HCT116 (cell line): ENCODE measurements around the gene SMC1B. TPM values are rescaled to one million over a fixed set of nuclear protein-coding genes. Genes with fewer than 3 reads are reported as not detected.

ENCODE experiments used
- ATAC-seq: fragments of 200-7000 bp; cut with Tn5 transposase; 2 replicates; pipeline ENCODE4 v1.9.1; 2020; ENCODE audit warnings: mild to moderate bottlenecking, moderate library complexity
- BruUV-seq: library from RNA; stranded (reverse); fragments of 400-500 nt; replicated peaks from 2 replicates; lab custom pipeline; 2021; lab: Mats Ljungman, UMichigan
- CTCF ChIA-PET: fragments of 300-600 bp; sonication (Branson Sonifier 250); formaldehyde crosslinking; loops from one replicate; lab custom pipeline; 2021; ENCODE audit warnings: antibody characterized with exemption; lab: Charles Lee
- POLR2A ChIA-PET: fragments of 300-600, 350-600 bp; sonication (Branson Sonifier 250); formaldehyde crosslinking; loops from one replicate; lab custom pipeline; 2021; ENCODE audit warnings: antibody characterized with exemption; lab: Charles Lee
- RAD21 ChIA-PET, 2 experiments: fragments of 300-600 bp; sonication (Branson Sonifier 250); formaldehyde crosslinking; loops; one replicate each; lab custom pipeline; 2023; ENCODE audit warnings: low total read pairs in 2 of 2; ENCODE audit not compliant: uncharacterized antibody in 2 of 2, unreplicated experiment in 2 of 2, low non-redundant PET in 1 of 2; lab: Charles Lee
- DNase-seq: peaks from one replicate; pipeline ENCODE4 v3.0.0-alpha.2; 2010; ENCODE audit warnings: low read depth, low spot score
- H2AFZ ChIP-seq: fragments of 200-600 bp; shearing (Covaris generic), sonication (generic); 2 replicates; pipeline ENCODE4 v1.6.1; 2017; ENCODE audit warnings: low read depth, mixed run types, mixed read lengths, antibody characterized with exemption, low read length; ENCODE audit not compliant: poor library complexity, severe bottlenecking
- H3K27ac ChIP-seq: 2 replicates; pipeline ENCODE4 v1.5.1; 2012; ENCODE audit warnings: low read depth, low read length
- H3K27me3 ChIP-seq: fragments of 200-600 bp; sonication (generic); 2 replicates; pipeline ENCODE4 v1.6.1; 2016; ENCODE audit warnings: mixed run types, low read length, mixed read lengths; ENCODE audit not compliant: insufficient read depth
- H3K36me3 ChIP-seq, 2 experiments: fragments of 200-500 bp in 1 of 2; fragments of 200-600 bp in 1 of 2; sonication (Bioruptor generic) in 1 of 2; sonication (generic) in 1 of 2; 2 replicates each; pipeline versions ENCODE4 v1.5.1 to v1.6.1; 2014 to 2016; ENCODE audit warnings: low read length in 2 of 2, inconsistent platforms in 1 of 2, mixed read lengths in 1 of 2, mixed run types in 1 of 2; ENCODE audit not compliant: insufficient read depth in 2 of 2, control insufficient read depth in 1 of 2
- H3K4me1 ChIP-seq, 2 experiments: fragments of 200-600 bp in 1 of 2; sonication (generic) in 1 of 2; 2 replicates each; pipeline versions ENCODE4 v1.5.1 to v1.6.1; 2012 to 2017; ENCODE audit warnings: low read length in 2 of 2, inconsistent platforms in 1 of 2, mild to moderate bottlenecking in 1 of 2, mixed read lengths in 1 of 2, mixed run types in 1 of 2, moderate library complexity in 1 of 2; ENCODE audit not compliant: insufficient read depth in 2 of 2, control insufficient read depth in 1 of 2
- H3K4me2 ChIP-seq: fragments of 200-600 bp; sonication (generic); 2 replicates; pipeline ENCODE4 v1.6.1; 2017; ENCODE audit warnings: mixed run types, low read length, mixed read lengths
- H3K4me3 ChIP-seq, 2 experiments: fragments of 200-600 bp in 1 of 2; sonication (generic) in 1 of 2; replicated peaks in 1 of 2; 2 replicates each; pipeline ENCODE4 v1.5.1; 2011 to 2016; ENCODE audit warnings: low read length in 2 of 2, control low read depth in 1 of 2, low read depth in 1 of 2, mild to moderate bottlenecking in 1 of 2, mixed read lengths in 1 of 2, mixed run types in 1 of 2
- H3K79me2 ChIP-seq: fragments of 200-600 bp; sonication (generic); 2 replicates; pipeline ENCODE4 v1.6.1; 2017; ENCODE audit warnings: mild to moderate bottlenecking, mixed run types, low read length, moderate library complexity, mixed read lengths; ENCODE audit not compliant: insufficient read depth
- H3K9ac ChIP-seq: fragments of 200-600 bp; sonication (generic); 2 replicates; pipeline ENCODE4 v1.6.1; 2016; ENCODE audit warnings: low read length, mixed read lengths
- H3K9me2 ChIP-seq: fragments of 200-600 bp; sonication (generic), shearing (Covaris generic); 2 replicates; pipeline ENCODE4 v1.6.1; 2017; ENCODE audit warnings: mixed run types, mild to moderate bottlenecking, moderate library complexity; ENCODE audit not compliant: insufficient read depth
- H3K9me3 ChIP-seq, 2 experiments: fragments of 200-500 bp in 1 of 2; fragments of 200-600 bp in 1 of 2; sonication (Bioruptor generic) in 1 of 2; sonication (generic) in 1 of 2; 2 replicates each; pipeline ENCODE4 v1.6.1; 2014 to 2017; ENCODE audit warnings: low read length in 2 of 2, mixed read lengths in 2 of 2, inconsistent platforms in 1 of 2, low read depth in 1 of 2, mild to moderate bottlenecking in 1 of 2, mixed run types in 1 of 2, moderate library complexity in 1 of 2; ENCODE audit not compliant: control insufficient read depth in 1 of 2, insufficient read depth in 1 of 2
- H4K20me1 ChIP-seq: fragments of 200-600 bp; sonication (generic), shearing (Covaris generic); 2 replicates; pipeline ENCODE4 v1.6.1; 2017; ENCODE audit warnings: mixed run types, mild to moderate bottlenecking, moderate library complexity; ENCODE audit not compliant: insufficient read depth
- CBX3 ChIP-seq: IDR thresholded peaks from 2 replicates; pipeline ENCODE4 v1.6.1; 2012; ENCODE audit warnings: low read depth
- EZH2 ChIP-seq: fragments of 200-600 bp; sonication (generic); IDR thresholded peaks from 2 replicates; pipeline ENCODE4 v1.6.1; 2017; ENCODE audit warnings: antibody characterized with exemption, mixed run types
- EZH2phosphoT487 ChIP-seq: fragments of 200-600 bp; IDR thresholded peaks from 2 replicates; pipeline ENCODE4 v1.6.1; 2018; ENCODE audit warnings: antibody characterized with exemption, borderline replicate concordance
- FOSL1 ChIP-seq: IDR thresholded peaks from 2 replicates; pipeline ENCODE4 v1.6.1; 2012; ENCODE audit warnings: low read depth
- JUND ChIP-seq: IDR thresholded peaks from 2 replicates; pipeline ENCODE4 v1.6.1; 2012
- POLR2A ChIP-seq: IDR thresholded peaks from 2 replicates; pipeline ENCODE4 v1.7.0; 2011; ENCODE audit warnings: borderline replicate concordance; ENCODE audit not compliant: insufficient read depth, insufficient read length; ENCODE audit errors: extremely low read depth
- POLR2AphosphoS5 ChIP-seq: IDR thresholded peaks from 2 replicates; pipeline ENCODE4 v1.6.1; 2011; ENCODE audit warnings: mild to moderate bottlenecking, low read depth, low read length, moderate library complexity
- SP1 ChIP-seq: IDR thresholded peaks from 2 replicates; pipeline ENCODE4 v1.6.1; 2012; ENCODE audit warnings: low read depth
- YY1 ChIP-seq: IDR thresholded peaks from 2 replicates; pipeline ENCODE4 v1.6.1; 2011; ENCODE audit warnings: low read length, low read depth, moderate library complexity, mild to moderate bottlenecking; ENCODE audit not compliant: insufficient replicate concordance; ENCODE audit errors: extremely low read depth
- ZFX ChIP-seq: fragments of 450-650 bp; IDR thresholded peaks from 2 replicates; pipeline ENCODE4 v1.6.1; 2017
- intact Hi-C: fragments of 100-400 bp; cut with micrococcal nuclease; formaldehyde crosslinking; loops from 2 replicates; pipeline ENCODE4 v1.10.0; 2022
- total RNA-seq: library from RNA; stranded (reverse); gene quantifications from one replicate; pipeline ENCODE4 v1.2.1, GENCODE V29; 2021; ENCODE audit not compliant: unreplicated experiment
- TF ChIP-seq, protein P1 (sequence below): IDR thresholded peaks from 2 replicates; pipeline ENCODE4 v1.6.1; 2012
- TF ChIP-seq, protein P2 (sequence below): IDR thresholded peaks from 2 replicates; pipeline ENCODE4 v1.6.1; 2012; ENCODE audit warnings: low read depth
- TF ChIP-seq, protein P3 (sequence below), 3 experiments: fragments of 200-600 bp in 1 of 3; sonication (generic) in 1 of 3; IDR thresholded peaks in 2 of 3; conservative IDR thresholded peaks in 1 of 3; 2 replicates each; pipeline ENCODE4 v1.5.1; 2012 to 2017; ENCODE audit warnings: low read depth in 2 of 3, low read length in 2 of 3, antibody characterized with exemption in 1 of 3, borderline replicate concordance in 1 of 3, control low read depth in 1 of 3, mild to moderate bottlenecking in 1 of 3, mixed read lengths in 1 of 3, mixed run types in 1 of 3, moderate library complexity in 1 of 3; ENCODE audit not compliant: insufficient read depth in 1 of 3
- TF ChIP-seq, protein P4 (sequence below): IDR thresholded peaks from 2 replicates; pipeline ENCODE4 v1.6.1; 2011; ENCODE audit warnings: mild to moderate bottlenecking, low read length, moderate library complexity; ENCODE audit not compliant: insufficient replicate concordance; ENCODE audit errors: extremely low read depth
- TF ChIP-seq, protein P5 (sequence below): IDR thresholded peaks from 2 replicates; pipeline ENCODE4 v1.6.1; 2012

The SMC1B gene
- total RNA-seq, 1 experiment from 2014 or later = not detected

DNA sequence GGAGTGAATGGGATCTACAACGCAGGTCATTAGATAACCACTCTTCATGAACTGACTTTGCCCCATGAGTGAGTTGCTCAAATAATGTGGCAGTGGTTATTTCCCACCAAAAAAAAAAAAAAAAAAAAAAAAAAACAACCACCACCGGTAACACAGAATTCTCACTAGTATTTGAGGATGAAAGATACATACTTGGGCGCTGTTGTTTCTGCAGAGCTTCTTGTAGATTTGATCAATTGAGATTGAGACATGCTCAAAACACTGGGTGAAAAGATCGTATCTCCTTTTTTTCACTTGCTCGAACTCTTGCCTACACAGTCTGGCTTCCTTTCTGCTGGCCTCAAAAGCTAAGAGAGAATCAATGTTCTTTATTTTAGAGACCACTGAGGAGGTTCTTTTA is 59.6 kb downstream of the SMC1B start:
- Histone ChIP-seq H3K27me3 (no peaks in the 10 kb centered on the region), H3K4me1 (peaks cover 5 to 12% of the 10 kb centered on the region in 2 experiments; a peak in 3 of 4 replicates), H3K27ac (no peak overlapping the region), H3K9me3 (no peaks in the 10 kb centered on the region), H3K4me2 (no peak overlapping the region), H3K79me2 (no peaks in the 10 kb centered on the region), H4K20me1 (no peaks in the 10 kb centered on the region), H3K9ac (no peak overlapping the region), H3K9me2 (no peaks in the 10 kb centered on the region), H2AFZ (no peak overlapping the region), H3K36me3 (no peaks in the 10 kb centered on the region), H3K4me3 (no peak overlapping the region)
- TF ChIP-seq, protein P1, sequence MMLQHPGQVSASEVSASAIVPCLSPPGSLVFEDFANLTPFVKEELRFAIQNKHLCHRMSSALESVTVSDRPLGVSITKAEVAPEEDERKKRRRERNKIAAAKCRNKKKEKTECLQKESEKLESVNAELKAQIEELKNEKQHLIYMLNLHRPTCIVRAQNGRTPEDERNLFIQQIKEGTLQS = no peak
- TF ChIP-seq, protein P2, sequence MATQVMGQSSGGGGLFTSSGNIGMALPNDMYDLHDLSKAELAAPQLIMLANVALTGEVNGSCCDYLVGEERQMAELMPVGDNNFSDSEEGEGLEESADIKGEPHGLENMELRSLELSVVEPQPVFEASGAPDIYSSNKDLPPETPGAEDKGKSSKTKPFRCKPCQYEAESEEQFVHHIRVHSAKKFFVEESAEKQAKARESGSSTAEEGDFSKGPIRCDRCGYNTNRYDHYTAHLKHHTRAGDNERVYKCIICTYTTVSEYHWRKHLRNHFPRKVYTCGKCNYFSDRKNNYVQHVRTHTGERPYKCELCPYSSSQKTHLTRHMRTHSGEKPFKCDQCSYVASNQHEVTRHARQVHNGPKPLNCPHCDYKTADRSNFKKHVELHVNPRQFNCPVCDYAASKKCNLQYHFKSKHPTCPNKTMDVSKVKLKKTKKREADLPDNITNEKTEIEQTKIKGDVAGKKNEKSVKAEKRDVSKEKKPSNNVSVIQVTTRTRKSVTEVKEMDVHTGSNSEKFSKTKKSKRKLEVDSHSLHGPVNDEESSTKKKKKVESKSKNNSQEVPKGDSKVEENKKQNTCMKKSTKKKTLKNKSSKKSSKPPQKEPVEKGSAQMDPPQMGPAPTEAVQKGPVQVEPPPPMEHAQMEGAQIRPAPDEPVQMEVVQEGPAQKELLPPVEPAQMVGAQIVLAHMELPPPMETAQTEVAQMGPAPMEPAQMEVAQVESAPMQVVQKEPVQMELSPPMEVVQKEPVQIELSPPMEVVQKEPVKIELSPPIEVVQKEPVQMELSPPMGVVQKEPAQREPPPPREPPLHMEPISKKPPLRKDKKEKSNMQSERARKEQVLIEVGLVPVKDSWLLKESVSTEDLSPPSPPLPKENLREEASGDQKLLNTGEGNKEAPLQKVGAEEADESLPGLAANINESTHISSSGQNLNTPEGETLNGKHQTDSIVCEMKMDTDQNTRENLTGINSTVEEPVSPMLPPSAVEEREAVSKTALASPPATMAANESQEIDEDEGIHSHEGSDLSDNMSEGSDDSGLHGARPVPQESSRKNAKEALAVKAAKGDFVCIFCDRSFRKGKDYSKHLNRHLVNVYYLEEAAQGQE = no peak
- TF ChIP-seq POLR2A = no peak
- TF ChIP-seq, protein P3, sequence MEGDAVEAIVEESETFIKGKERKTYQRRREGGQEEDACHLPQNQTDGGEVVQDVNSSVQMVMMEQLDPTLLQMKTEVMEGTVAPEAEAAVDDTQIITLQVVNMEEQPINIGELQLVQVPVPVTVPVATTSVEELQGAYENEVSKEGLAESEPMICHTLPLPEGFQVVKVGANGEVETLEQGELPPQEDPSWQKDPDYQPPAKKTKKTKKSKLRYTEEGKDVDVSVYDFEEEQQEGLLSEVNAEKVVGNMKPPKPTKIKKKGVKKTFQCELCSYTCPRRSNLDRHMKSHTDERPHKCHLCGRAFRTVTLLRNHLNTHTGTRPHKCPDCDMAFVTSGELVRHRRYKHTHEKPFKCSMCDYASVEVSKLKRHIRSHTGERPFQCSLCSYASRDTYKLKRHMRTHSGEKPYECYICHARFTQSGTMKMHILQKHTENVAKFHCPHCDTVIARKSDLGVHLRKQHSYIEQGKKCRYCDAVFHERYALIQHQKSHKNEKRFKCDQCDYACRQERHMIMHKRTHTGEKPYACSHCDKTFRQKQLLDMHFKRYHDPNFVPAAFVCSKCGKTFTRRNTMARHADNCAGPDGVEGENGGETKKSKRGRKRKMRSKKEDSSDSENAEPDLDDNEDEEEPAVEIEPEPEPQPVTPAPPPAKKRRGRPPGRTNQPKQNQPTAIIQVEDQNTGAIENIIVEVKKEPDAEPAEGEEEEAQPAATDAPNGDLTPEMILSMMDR (IDR thresholded peaks at IDR 0.05 in 2 of 3, conservative IDR thresholded peaks at IDR 0.05 in 1 of 3; ENCODE audit: borderline replicate concordance in 1 of 3, insufficient read depth in 1 of 3, low read depth in 2 of 3, low read length in 2 of 3) = no peak
- no peak for TF ChIP-seq CBX3
- no peak for TF ChIP-seq JUND
- TF ChIP-seq ZFX = no peak
- no peak for TF ChIP-seq EZH2phosphoT487
- no peak for TF ChIP-seq SP1
- no peak for TF ChIP-seq EZH2
- no peak for TF ChIP-seq YY1
- TF ChIP-seq, protein P4, sequence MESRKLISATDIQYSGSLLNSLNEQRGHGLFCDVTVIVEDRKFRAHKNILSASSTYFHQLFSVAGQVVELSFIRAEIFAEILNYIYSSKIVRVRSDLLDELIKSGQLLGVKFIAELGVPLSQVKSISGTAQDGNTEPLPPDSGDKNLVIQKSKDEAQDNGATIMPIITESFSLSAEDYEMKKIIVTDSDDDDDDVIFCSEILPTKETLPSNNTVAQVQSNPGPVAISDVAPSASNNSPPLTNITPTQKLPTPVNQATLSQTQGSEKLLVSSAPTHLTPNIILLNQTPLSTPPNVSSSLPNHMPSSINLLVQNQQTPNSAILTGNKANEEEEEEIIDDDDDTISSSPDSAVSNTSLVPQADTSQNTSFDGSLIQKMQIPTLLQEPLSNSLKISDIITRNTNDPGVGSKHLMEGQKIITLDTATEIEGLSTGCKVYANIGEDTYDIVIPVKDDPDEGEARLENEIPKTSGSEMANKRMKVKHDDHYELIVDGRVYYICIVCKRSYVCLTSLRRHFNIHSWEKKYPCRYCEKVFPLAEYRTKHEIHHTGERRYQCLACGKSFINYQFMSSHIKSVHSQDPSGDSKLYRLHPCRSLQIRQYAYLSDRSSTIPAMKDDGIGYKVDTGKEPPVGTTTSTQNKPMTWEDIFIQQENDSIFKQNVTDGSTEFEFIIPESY = no peak
- TF ChIP-seq FOSL1 = no peak
- TF ChIP-seq POLR2AphosphoS5 = no peak
- TF ChIP-seq, protein P5, sequence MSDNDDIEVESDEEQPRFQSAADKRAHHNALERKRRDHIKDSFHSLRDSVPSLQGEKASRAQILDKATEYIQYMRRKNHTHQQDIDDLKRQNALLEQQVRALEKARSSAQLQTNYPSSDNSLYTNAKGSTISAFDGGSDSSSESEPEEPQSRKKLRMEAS = no peak
- no peak for DNase-seq
- POLR2A ChIA-PET = no interaction called here
- BruUV-seq = no TSS peak
- intact Hi-C loops = no loop called here
- CTCF ChIA-PET = no interaction called here
- ATAC-seq = no peak
- RAD21 ChIA-PET = interaction anchor here in 1 of 2 experiments (0.7 kb wide), 1 partner anchor 17 kb away, joined by 6 read pairs; no protein-coding TSS in a partner anchor
